ENCODE results near the gene MICU1.

DNA sequence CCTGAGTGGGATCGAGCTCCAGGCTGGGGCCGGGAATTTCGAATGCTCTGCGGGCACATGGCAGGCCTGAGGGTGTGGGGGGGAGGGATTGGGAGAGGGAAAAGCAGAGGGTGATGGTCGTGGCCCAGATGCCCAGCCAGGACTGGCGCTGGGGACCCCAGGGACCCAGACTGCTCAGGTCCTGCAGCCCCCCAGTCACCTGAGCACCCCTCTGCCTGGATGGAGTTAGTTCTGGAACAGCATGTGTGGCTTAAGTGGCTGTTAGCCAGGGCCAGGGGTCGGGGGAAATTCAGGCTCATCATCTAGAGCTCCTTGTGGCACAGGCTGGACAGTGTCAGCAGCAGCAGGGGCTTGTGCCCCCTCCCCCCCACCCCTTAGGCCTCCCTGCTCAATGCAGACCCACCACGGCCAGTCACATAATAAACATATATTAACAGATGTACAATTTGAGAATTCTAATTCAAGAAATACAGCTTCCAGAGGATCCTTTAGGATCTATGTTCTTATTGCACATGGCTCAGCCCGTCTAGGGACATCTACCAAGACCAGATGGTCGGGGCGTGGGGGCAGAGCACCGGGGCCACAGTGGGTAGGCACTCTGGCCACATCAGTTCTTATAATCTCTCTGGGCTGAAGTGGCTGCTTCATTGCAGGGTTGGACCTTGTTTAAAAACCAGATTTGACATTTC lies 293.3 kb downstream of the MICU1 start:
- no peak for TF ChIP-seq POLR2AphosphoS5 (IDR thresholded peaks at IDR 0.05; ENCODE audit: insufficient read depth in 1 of 2, low read depth in 1 of 2)
- TF ChIP-seq, protein P1, sequence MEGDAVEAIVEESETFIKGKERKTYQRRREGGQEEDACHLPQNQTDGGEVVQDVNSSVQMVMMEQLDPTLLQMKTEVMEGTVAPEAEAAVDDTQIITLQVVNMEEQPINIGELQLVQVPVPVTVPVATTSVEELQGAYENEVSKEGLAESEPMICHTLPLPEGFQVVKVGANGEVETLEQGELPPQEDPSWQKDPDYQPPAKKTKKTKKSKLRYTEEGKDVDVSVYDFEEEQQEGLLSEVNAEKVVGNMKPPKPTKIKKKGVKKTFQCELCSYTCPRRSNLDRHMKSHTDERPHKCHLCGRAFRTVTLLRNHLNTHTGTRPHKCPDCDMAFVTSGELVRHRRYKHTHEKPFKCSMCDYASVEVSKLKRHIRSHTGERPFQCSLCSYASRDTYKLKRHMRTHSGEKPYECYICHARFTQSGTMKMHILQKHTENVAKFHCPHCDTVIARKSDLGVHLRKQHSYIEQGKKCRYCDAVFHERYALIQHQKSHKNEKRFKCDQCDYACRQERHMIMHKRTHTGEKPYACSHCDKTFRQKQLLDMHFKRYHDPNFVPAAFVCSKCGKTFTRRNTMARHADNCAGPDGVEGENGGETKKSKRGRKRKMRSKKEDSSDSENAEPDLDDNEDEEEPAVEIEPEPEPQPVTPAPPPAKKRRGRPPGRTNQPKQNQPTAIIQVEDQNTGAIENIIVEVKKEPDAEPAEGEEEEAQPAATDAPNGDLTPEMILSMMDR (IDR thresholded peaks at IDR 0.05): no peak
